PC-3 (cell line): ENCODE measurements around the gene VWA5A.

ENCODE experiments used
- EZH2 ChIP-seq: fragments of 300-600 bp; sonication (generic); IDR thresholded peaks from one replicate; pipeline ENCODE4 v1.6.1; 2017; ENCODE audit warnings: antibody characterized with exemption, mild to moderate bottlenecking, low read length; ENCODE audit not compliant: unreplicated experiment
- EZH2phosphoT487 ChIP-seq: fragments of 300-600 bp; sonication (generic); IDR thresholded peaks from 2 replicates; pipeline ENCODE4 v1.6.1; 2018; ENCODE audit warnings: mild to moderate bottlenecking, antibody characterized with exemption, low read length, borderline replicate concordance
- TF ChIP-seq, protein P1 (sequence below): fragments of 300-600 bp; sonication (generic); conservative IDR thresholded peaks from 2 replicates; pipeline ENCODE4 v1.5.1; 2017; ENCODE audit warnings: antibody characterized with exemption, low read depth, mild to moderate bottlenecking, low read length

- TF ChIP-seq, protein P1, sequence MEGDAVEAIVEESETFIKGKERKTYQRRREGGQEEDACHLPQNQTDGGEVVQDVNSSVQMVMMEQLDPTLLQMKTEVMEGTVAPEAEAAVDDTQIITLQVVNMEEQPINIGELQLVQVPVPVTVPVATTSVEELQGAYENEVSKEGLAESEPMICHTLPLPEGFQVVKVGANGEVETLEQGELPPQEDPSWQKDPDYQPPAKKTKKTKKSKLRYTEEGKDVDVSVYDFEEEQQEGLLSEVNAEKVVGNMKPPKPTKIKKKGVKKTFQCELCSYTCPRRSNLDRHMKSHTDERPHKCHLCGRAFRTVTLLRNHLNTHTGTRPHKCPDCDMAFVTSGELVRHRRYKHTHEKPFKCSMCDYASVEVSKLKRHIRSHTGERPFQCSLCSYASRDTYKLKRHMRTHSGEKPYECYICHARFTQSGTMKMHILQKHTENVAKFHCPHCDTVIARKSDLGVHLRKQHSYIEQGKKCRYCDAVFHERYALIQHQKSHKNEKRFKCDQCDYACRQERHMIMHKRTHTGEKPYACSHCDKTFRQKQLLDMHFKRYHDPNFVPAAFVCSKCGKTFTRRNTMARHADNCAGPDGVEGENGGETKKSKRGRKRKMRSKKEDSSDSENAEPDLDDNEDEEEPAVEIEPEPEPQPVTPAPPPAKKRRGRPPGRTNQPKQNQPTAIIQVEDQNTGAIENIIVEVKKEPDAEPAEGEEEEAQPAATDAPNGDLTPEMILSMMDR: no peak
- no peak for TF ChIP-seq EZH2phosphoT487
- no peak for TF ChIP-seq EZH2
Measured at GRCh38 chr11:124150684-124151083, 35.4 kb downstream of the VWA5A start.
